ENCODE measurements around the gene BMERB1. TPM values are rescaled to one million over a fixed set of nuclear protein-coding genes. Genes with fewer than 3 reads are reported as not detected.

Gene BMERB1
- total and polyA plus RNA-seq, 10 donors: 5.6 to 36.5 (median 19.0) TPM

GRCh38 chr16:15446901-15447300, 12.5 kb downstream of the BMERB1 start:
- no peaks in the 10 kb centered on the region for H3K27me3 ChIP-seq (replicated peaks in 1 of 7)
- H3K27ac ChIP-seq: no peak overlapping the region
- 88 to 95% (median 89%) methylated on average over 5 of the region's 5 CpGs for WGBS, 5 donors
- H3K9me3 ChIP-seq: peaks cover 0 to 11% (median 7%) of the 10 kb centered on the region in 8 donors
- intact Hi-C loops (cut with DNase I; ENCODE audit: low total_unique reads): no loop called here
- no peak for DNase-seq
- H3K4me3 ChIP-seq: no peak overlapping the region
- no peaks in the 10 kb centered on the region for H3K36me3 ChIP-seq
- TF ChIP-seq POLR2AphosphoS5 (IDR thresholded peaks at IDR 0.05) (no peak), POLR2A (IDR thresholded peaks at IDR 0.05) (no peak), CTCF (IDR thresholded peaks at IDR 0.05 in 8 of 11, conservative IDR thresholded peaks at IDR 0.05 in 3 of 11) (no peak)
- no peaks in the 10 kb centered on the region for H3K4me1 ChIP-seq

- no peak for DNase-seq
- Histone ChIP-seq H3K36me3 (no peaks in the 10 kb centered on the region), H3K9me3 (peaks cover 0 to 4% (median under 1%) of the 10 kb centered on the region in 8 donors), H3K4me3 (no peak overlapping the region), H3K27ac (no peak overlapping the region), H3K4me1 (peaks cover 0 to 4% (median 0%) of the 10 kb centered on the region in 6 donors), H3K27me3 (replicated peaks in 1 of 7) (no peaks in the 10 kb centered on the region)
- TF ChIP-seq POLR2A (IDR thresholded peaks at IDR 0.05): no peak
- TF ChIP-seq POLR2AphosphoS5 (IDR thresholded peaks at IDR 0.05): no peak
- no peak for TF ChIP-seq CTCF (IDR thresholded peaks at IDR 0.05 in 8 of 11, conservative IDR thresholded peaks at IDR 0.05 in 3 of 11)
- WGBS, 5 donors: 78 to 92% (median 84%) methylated on average over 6 of the region's 6 CpGs
- intact Hi-C loops (cut with DNase I; ENCODE audit: low total_unique reads): no loop called here
Measured at GRCh38 chr16:15450624-15451023, 16.2 kb downstream of the BMERB1 start.

GRCh38 chr16:15451098-15451731, 16.8 kb downstream of the BMERB1 start:
- WGBS, 5 donors: 85 to 97% (median 91%) methylated on average over 10 of the region's 10 CpGs

More at GRCh38 chr16:15451098-15451731, 16.8 kb downstream of the BMERB1 start:
- H3K9me3 ChIP-seq: no peaks in the 10 kb centered on the region
- H3K4me3 ChIP-seq: no peak overlapping the region
- DNase-seq: no peak
- H3K27me3 ChIP-seq (replicated peaks in 1 of 7): no peaks in the 10 kb centered on the region
- TF ChIP-seq POLR2AphosphoS5 (IDR thresholded peaks at IDR 0.05) (no peak), POLR2A (IDR thresholded peaks at IDR 0.05) (no peak), CTCF (IDR thresholded peaks at IDR 0.05 in 8 of 11, conservative IDR thresholded peaks at IDR 0.05 in 3 of 11) (no peak)
- H3K36me3 ChIP-seq: no peaks in the 10 kb centered on the region
- H3K27ac ChIP-seq: no peak overlapping the region
- peaks cover 0 to 4% (median 0%) of the 10 kb centered on the region in 6 donors for H3K4me1 ChIP-seq
- intact Hi-C loops (cut with DNase I; ENCODE audit: low total_unique reads): no loop called here
